SK-N-MC (cell line): ENCODE results near the gene SH3RF3.

ENCODE experiments used
- EZH2 ChIP-seq: fragments of 200-600 bp; sonication (generic); IDR thresholded peaks from one replicate; pipeline ENCODE4 v1.6.1; 2017; ENCODE audit warnings: antibody characterized with exemption
- FOXP2 ChIP-seq: optimal IDR thresholded peaks from 2 replicates; pipeline ENCODE3; 2011; ENCODE audit warnings: mild to moderate bottlenecking, moderate library complexity; ENCODE audit not compliant: insufficient read depth; ENCODE audit errors: extremely low read length, control extremely low read depth
- POLR2AphosphoS5 ChIP-seq: IDR thresholded peaks from 2 replicates; pipeline ENCODE4 v1.6.1; 2012; ENCODE audit warnings: mild to moderate bottlenecking, low read depth, low read length, borderline replicate concordance

GRCh38 chr2:109333414-109334210 is 204.6 kb downstream of the SH3RF3 start:
- no peak for TF ChIP-seq POLR2AphosphoS5
- no peak for TF ChIP-seq EZH2
- TF ChIP-seq FOXP2 = no peak
